ENCODE data around the gene ROR1.

ROR1 gene

DNA sequence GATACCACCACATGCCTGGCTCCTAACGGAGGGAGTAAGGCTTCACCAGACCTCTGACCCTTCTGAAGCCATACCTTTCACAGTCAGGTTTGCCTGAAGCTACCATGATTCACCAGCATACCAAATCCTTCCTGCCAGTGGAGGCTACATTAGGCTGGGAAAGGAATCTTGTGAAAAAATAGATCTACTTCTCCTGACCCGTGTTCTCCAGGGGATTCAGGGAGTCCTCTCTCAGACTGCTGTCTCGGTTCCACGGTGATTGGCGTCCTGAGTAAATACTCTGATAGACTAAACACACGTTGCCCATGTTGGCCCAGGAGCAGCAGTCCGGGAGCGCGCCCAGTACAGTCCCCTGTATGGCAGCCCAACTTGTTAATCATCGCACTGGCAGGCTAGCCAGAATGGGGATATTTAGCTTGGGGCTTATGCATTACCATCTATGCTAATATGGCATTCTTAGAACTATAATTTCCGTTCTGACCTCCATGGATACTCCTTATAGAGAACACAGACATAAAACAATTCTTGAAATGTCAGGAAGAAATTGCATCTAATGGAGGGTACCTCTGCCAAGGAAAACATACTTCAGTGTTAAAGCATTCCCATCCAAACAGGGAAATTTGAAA lies 173.2 kb downstream of the ROR1 start:
- DNase-seq, result peak; percentile 89

DNA sequence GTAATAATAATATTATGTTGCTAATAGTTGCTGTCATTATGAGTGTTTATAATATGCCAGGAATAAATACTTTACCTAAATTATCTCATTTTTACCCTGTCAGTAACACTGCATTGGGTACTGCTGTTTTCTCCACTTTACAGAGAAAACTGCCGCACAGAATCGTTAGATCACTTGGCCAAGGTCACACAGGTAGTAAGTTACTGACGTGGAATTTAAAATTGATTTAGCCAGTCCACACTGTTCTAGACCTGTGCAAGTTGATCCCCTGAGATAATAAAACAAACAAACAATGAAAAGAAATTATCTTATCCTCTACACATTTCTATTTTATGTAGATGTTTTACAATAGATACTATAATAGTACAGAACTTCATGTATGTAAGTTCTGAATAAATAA lies 174.1 kb downstream of the ROR1 start:
- no peak for DNase-seq

DNA sequence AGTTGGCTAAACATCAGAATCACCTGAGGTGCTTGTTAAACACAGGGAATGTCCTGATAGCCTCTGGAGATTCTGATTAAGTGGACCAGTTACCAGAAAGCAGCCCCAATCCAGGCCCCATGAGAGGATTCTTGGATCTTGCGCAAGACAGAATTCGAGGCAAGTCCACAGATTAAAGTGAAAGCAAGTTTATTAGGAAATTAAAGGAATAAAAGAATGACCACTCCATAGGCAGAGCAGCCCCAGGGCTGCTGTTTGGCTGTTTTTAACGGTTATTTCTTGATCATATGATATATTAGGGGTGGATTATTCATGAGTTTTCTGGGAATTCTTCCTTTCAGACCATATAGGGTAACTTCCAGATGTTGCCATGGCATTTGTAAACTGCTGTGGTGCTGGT lies 176.2 kb downstream of the ROR1 start:
- DNase-seq, result peak; percentile 57

- DNase-seq, result peak; percentile 50
Measured at GRCh38 chr1:63951059-63951946, 177.5 kb downstream of the ROR1 start.

- no peak for DNase-seq
Measured at GRCh38 chr1:63954187-63954586, 180.4 kb downstream of the ROR1 start.

GRCh38 chr1:63955370-63956145 lies 181.7 kb downstream of the ROR1 start:
- DNase-seq, result no peak

- DNase-seq, result no peak
Measured at GRCh38 chr1:63958556-63958955, 184.7 kb downstream of the ROR1 start.

- no peak for DNase-seq
Measured at GRCh38 chr1:63960326-63960725, 186.5 kb downstream of the ROR1 start.

GRCh38 chr1:63966016-63966415 lies 192.2 kb downstream of the ROR1 start:
- DNase-seq, result no peak

- no peak for DNase-seq
Measured at GRCh38 chr1:63967901-63968300, 194.1 kb downstream of the ROR1 start.

- peak; percentile 75 for DNase-seq
Measured at GRCh38 chr1:63968663-63969440, 195.0 kb downstream of the ROR1 start.

- peak; percentile 93 for DNase-seq
Measured at GRCh38 chr1:63969441-63969901, 195.7 kb downstream of the ROR1 start.

- peak; percentile 63 for DNase-seq
Measured at GRCh38 chr1:63971557-63971956, 197.7 kb downstream of the ROR1 start.

DNA sequence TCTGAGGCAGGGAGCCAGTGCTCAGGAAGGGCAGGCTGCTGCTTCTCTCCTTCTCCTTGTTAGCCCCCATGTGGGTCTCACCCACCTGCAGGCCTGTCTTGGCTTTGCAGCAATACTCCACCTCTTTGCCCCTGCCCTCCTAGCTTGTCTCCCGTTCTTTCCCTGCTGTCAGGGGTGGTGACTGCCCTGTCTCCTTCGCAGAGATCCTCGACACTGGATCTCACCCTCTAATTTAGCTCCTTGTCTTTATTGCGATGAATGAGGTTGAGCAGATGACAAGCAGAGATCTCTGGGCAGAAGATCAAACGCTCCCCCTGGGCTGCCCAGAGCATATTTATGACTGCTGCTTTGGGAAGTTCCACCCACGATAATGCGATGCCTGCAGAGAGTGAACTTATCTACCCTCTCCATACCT lies 199.2 kb downstream of the ROR1 start:
- no peak for DNase-seq

- DNase-seq, result no peak
Measured at GRCh38 chr1:63974966-63975365, 201.1 kb downstream of the ROR1 start.

GRCh38 chr1:63975481-63975880 lies 201.7 kb downstream of the ROR1 start:
- no peak for DNase-seq

GRCh38 chr1:63976006-63976405 lies 202.2 kb downstream of the ROR1 start:
- no peak for DNase-seq

DNA sequence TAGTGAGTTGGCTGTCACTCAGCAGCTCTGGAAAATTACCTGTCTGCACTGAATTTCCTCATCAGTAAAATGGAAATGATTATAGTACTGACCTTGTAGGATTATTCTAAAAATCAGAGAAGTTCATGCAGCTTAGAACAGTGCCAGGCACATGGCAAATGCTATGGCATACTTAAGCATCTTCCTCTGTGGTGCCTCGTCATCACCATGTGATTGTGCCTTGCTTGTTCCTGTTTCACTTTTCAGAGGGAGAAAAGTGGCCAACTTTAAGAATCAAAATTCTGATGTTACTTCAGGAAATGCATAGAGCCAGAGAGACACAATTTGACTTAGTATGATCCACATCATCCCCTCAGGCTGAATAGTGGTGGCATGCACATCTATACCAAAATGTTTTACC lies 203.6 kb downstream of the ROR1 start:
- DNase-seq, result no peak

GRCh38 chr1:63980740-63981407 lies 207.1 kb downstream of the ROR1 start:
- DNase-seq, result no peak

DNA sequence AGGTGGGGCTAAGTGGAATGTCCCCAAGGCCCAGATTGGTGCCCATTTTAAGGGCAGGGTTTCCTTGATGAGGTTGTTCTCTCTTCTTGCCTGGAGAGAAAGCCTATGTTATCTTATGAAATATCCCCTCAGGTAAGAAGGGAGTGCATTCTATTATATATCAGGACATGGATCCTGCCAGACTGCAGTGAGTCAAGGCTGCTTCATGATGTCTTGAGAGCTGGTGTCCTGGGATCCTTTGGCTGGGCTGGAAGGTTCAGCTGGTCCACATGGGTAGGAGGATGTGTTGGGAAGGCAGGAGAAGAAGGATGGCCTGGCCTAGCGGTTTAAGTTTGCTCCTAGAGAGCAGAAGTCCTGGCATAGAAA lies 207.6 kb downstream of the ROR1 start:
- DNase-seq, result no peak

- no peak for DNase-seq
Measured at GRCh38 chr1:63982201-63982600, 208.4 kb downstream of the ROR1 start.

Data from NCI-H226 (cell line).